K562 (cell line): Measurements from ENCODE around the gene TNC.

ENCODE experiments used
- EGR1 ChIP-seq: fragments of 450-650 bp; conservative IDR thresholded peaks from 2 replicates; pipeline ENCODE4 v1.6.1; 2017; ENCODE audit warnings: mild to moderate bottlenecking
- EP300 ChIP-seq: IDR thresholded peaks from 2 replicates; pipeline ENCODE4 v1.6.1; 2012; ENCODE audit warnings: low read length, improper control_type of control experiment
- EZH2 ChIP-seq: IDR thresholded peaks from 2 replicates; pipeline ENCODE4 v1.6.1; 2012; ENCODE audit warnings: low read depth, mild to moderate bottlenecking, inconsistent platforms, low read length, borderline replicate concordance
- PATZ1 ChIP-seq: fragments of 250-450 bp; sonication (Bioruptor Pico); IDR thresholded peaks from 2 replicates; pipeline ENCODE4 v1.5.0; 2020; ENCODE audit warnings: mild to moderate bottlenecking, borderline replicate concordance
- POLR2A ChIP-seq: fragments of 450-650 bp; conservative IDR thresholded peaks from 2 replicates; pipeline ENCODE4 v1.6.1; 2016
- POLR2AphosphoS5 ChIP-seq: IDR thresholded peaks from 2 replicates; pipeline ENCODE4 v1.6.1; 2011; ENCODE audit warnings: mild to moderate bottlenecking, low read depth, low read length, moderate library complexity; ENCODE audit not compliant: control insufficient read depth, insufficient read depth
- POLR3G ChIP-seq: IDR thresholded peaks from 2 replicates; pipeline ENCODE4 v1.6.1; 2011; ENCODE audit not compliant: insufficient read length, insufficient replicate concordance; ENCODE audit errors: extremely low read depth
- SMC3 ChIP-seq: conservative IDR thresholded peaks from 2 replicates; pipeline ENCODE4 v1.6.1; 2011; ENCODE audit warnings: low read depth, low read length, improper control_type of control experiment; ENCODE audit not compliant: insufficient read depth
- ZNF3 ChIP-seq: fragments of 250-450 bp; sonication (Bioruptor Pico); IDR thresholded peaks from 2 replicates; pipeline ENCODE4 v1.5.0; 2021; ENCODE audit warnings: mild to moderate bottlenecking, moderate library complexity

DNA sequence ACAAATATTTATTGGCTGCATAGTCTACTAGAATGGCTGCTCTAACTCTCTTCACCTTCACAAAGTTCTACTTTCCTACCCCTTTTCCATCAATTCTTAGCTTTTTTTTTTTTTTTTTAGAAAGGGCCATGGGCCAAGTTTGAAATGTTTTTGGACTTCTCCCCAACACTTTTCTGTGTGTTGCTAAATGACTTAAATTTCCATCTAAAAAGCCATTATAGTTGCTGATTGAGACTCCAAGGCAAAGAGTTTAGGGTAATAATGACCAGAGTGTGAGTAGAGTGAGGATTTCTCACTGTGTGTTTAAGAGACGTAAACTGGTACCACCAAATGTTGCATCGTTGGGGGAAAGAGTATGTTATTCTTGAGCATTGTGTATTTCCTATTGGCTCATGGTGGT, 24.4 kb downstream of the TNC start:
- TF ChIP-seq POLR2AphosphoS5 = no peak
- no peak for TF ChIP-seq PATZ1 (CRISPR knock-in tag)
- TF ChIP-seq POLR3G = no peak
- TF ChIP-seq EP300 = no peak
- no peak for TF ChIP-seq ZNF3 (CRISPR knock-in tag)
- TF ChIP-seq EZH2 = no peak
- no peak for TF ChIP-seq POLR2A
- no peak for TF ChIP-seq SMC3
- TF ChIP-seq EGR1 = no peak
